Stimulated activated naive CD8-positive, alpha-beta T cell treated with anti-CD3 and anti-CD28 coated beads, Interleukin-15, amount 100 ng/mL, for 72 hours (primary cell): ENCODE data around the gene KLRF1.
A peak's percentile ranks its signal among the peaks of the same experiment; 100 is the strongest.
"Not testable (repeated sequence)": the region's sequence is repeated elsewhere in the genome, so short reads cannot be mapped to it uniquely, and the experiment has no call there.

Source experiments
- ATAC-seq: fragments of 150-1000 bp; cut with Tn5 transposase; 2 replicates; pipeline ENCODE4 v1.10.0; 2021; ENCODE audit warnings: mild to moderate bottlenecking, moderate library complexity
- DNase-seq, 2 donors: peaks; one replicate each; pipeline ENCODE4 v3.0.0; 2021 to 2022
- H3K27ac Mint-ChIP-seq, 2 donors: one replicate each; pipeline ENCODE4 v1.8.0; 2022; ENCODE audit warnings: mild to moderate bottlenecking in 2 of 2, mixed read lengths in 2 of 2, moderate library complexity in 2 of 2
- H3K27me3 Mint-ChIP-seq: one replicate; pipeline ENCODE4 v1.8.0; 2022; ENCODE audit warnings: mixed read lengths
- H3K4me1 Mint-ChIP-seq: one replicate; pipeline ENCODE4 v1.8.0; 2022; ENCODE audit warnings: mild to moderate bottlenecking, mixed read lengths
- H3K4me3 Mint-ChIP-seq, 2 donors: one replicate each; pipeline ENCODE4 v1.8.0; 2022; ENCODE audit warnings: mild to moderate bottlenecking in 2 of 2, mixed read lengths in 2 of 2, moderate library complexity in 1 of 2
- H3K9me3 Mint-ChIP-seq, 2 donors: one replicate each; pipeline ENCODE4 v1.8.0; 2022; ENCODE audit warnings: mixed read lengths in 2 of 2

KLRF1 gene

DNA sequence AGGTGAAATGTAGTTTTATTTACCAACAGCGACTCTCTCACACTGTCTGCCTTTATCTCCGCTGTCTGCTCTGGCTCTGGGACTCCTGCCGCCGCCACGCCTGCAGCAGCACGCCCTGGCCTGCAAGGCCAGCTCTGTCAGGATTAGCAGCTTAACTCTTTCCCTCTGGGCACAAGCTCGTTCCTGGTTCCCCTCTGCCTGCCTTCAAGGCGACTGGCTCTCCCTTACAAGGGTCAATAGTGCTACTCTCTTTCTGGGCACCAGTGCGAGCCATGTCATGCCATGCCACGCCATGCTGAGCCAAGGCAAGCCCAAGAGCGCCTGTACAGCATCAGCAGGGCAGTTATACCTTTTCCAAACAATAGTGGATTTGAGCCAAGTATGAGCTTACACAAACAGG lies 45.5 kb downstream of the KLRF1 start:
- ATAC-seq: no peak
- no peaks in the 10 kb centered on the region for H3K27me3 Mint-ChIP-seq
- no peak overlapping the region for H3K27ac Mint-ChIP-seq
- H3K4me3 Mint-ChIP-seq: no peak overlapping the region
- DNase-seq: no peak
- H3K9me3 Mint-ChIP-seq: no peaks in the 10 kb centered on the region
- peaks cover 29% of the 10 kb centered on the region for H3K4me1 Mint-ChIP-seq

GRCh38 chr12:9876120-9876519 lies 48.8 kb downstream of the KLRF1 start:
- H3K4me1 Mint-ChIP-seq: peaks cover 20% of the 10 kb centered on the region
- ATAC-seq, H3K9me3 Mint-ChIP-seq, H3K27me3 Mint-ChIP-seq, H3K27ac Mint-ChIP-seq, DNase-seq, H3K4me3 Mint-ChIP-seq: not testable (repeated sequence)

- Mint-ChIP-seq H3K4me1 (peaks cover 6% of the 10 kb centered on the region), H3K27ac (no peak overlapping the region), H3K27me3 (no peaks in the 10 kb centered on the region), H3K9me3 (no peaks in the 10 kb centered on the region), H3K4me3 (no peak overlapping the region)
- no peak for ATAC-seq
- no peak for DNase-seq
Observed at GRCh38 chr12:9880532-9881078, 53.3 kb downstream of the KLRF1 start.

GRCh38 chr12:9881246-9881645 lies 54.0 kb downstream of the KLRF1 start, which contains the start of gene KLRF2:
TSS of gene KLRF2 (plus strand) at chr12:9881489. CDS start at chr12:9881596, 107 bp downstream.
- ATAC-seq: no peak

GRCh38 chr12:9881988-9882387 lies 54.7 kb downstream of the KLRF1 start:
- DNase-seq (no peak), ATAC-seq (no peak)
- peaks cover 6% of the 10 kb centered on the region for H3K4me1 Mint-ChIP-seq
- H3K27me3 Mint-ChIP-seq: no peaks in the 10 kb centered on the region
- no peak overlapping the region for H3K27ac Mint-ChIP-seq
- no peak overlapping the region for H3K4me3 Mint-ChIP-seq
- no peaks in the 10 kb centered on the region for H3K9me3 Mint-ChIP-seq

More at GRCh38 chr12:9881246-9881645, 54.0 kb downstream of the KLRF1 start, which contains the start of gene KLRF2:
- H3K4me1 Mint-ChIP-seq: peaks cover 6% of the 10 kb centered on the region
- H3K4me3 Mint-ChIP-seq: no peak within 1 kb of the TSS
- no peak for DNase-seq
- H3K27me3 Mint-ChIP-seq: no peaks in the 10 kb centered on the region
- no peaks in the 10 kb centered on the region for H3K9me3 Mint-ChIP-seq
- H3K27ac Mint-ChIP-seq: no peak within 1 kb of the TSS

DNA sequence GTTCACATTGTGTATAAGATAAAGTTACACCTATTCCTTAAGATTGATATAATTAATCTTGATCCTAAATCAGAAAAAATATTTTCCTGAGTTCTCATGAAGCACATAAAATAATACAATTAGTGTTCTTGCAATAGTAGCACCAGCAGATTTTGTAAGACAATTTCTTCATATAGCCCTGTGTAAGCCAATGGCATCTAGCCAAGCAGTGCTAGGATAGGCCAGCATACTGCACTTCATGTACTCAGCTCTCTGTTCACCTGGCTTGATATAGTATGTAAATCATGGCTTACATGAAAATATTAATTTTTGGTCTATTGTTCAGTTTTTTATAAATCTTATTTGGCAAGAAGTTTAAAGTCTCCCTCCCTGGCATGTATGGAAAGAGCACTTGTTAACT lies 55.9 kb downstream of the KLRF1 start:
- Mint-ChIP-seq H3K4me1 (peaks cover 6% of the 10 kb centered on the region), H3K27ac (peak overlapping the region in 1 of 2 donors; percentile 42), H3K4me3 (no peak overlapping the region), H3K27me3 (no peaks in the 10 kb centered on the region), H3K9me3 (no peaks in the 10 kb centered on the region)
- ATAC-seq: no peak
- DNase-seq: no peak

- no peaks in the 10 kb centered on the region for H3K27me3 Mint-ChIP-seq
- no peak overlapping the region for H3K4me3 Mint-ChIP-seq
- DNase-seq (no peak), ATAC-seq (no peak)
- peaks cover 8% of the 10 kb centered on the region for H3K4me1 Mint-ChIP-seq
- peak overlapping the region in 1 of 2 donors; percentile 11 for H3K27ac Mint-ChIP-seq
- no peaks in the 10 kb centered on the region for H3K9me3 Mint-ChIP-seq
Observed at GRCh38 chr12:9888665-9889273, 61.5 kb downstream of the KLRF1 start.
